Ectodermal cell (in vitro differentiated cells): ENCODE data around the gene NFATC1.

ENCODE experiments used
- H3K27ac ChIP-seq: 2 replicates; pipeline ENCODE4 v1.7.0; 2013; ENCODE audit warnings: mild to moderate bottlenecking, low read depth, low read length; ENCODE audit not compliant: insufficient read depth, poor library complexity, severe bottlenecking
- H3K27me3 ChIP-seq: 2 replicates; pipeline ENCODE4 v1.7.0; 2013; ENCODE audit warnings: mild to moderate bottlenecking, low read length; ENCODE audit not compliant: insufficient read depth, control insufficient read depth, poor library complexity, severe bottlenecking
- H3K36me3 ChIP-seq: one replicate; pipeline ENCODE4 v1.7.0; 2013; ENCODE audit warnings: low read length; ENCODE audit not compliant: control insufficient read depth, insufficient read depth
- H3K4me1 ChIP-seq: one replicate; pipeline ENCODE4 v1.7.0; 2013; ENCODE audit warnings: low read length; ENCODE audit not compliant: control insufficient read depth, insufficient read depth
- H3K4me3 ChIP-seq: 2 replicates; pipeline ENCODE4 v1.7.0; 2013; ENCODE audit warnings: low read depth, low read length, control low read depth; ENCODE audit not compliant: insufficient read depth
- H3K9me3 ChIP-seq: 2 replicates; pipeline ENCODE4 v1.7.0; 2013; ENCODE audit warnings: mild to moderate bottlenecking, low read length, moderate library complexity; ENCODE audit not compliant: control insufficient read depth
- WGBS, 2 experiments: methylation state at CpG; one replicate each; pipeline ENCODE4 v1.1.7; 2013; ENCODE audit warnings: missing lambda C conversion rate in 2 of 2; 5-methylcytosine and 5-hydroxymethylcytosine counted together

The NFATC1 gene

GRCh38 chr18:79365701-79366100, 30.0 kb upstream of the NFATC1 start:
- no peak overlapping the region for H3K4me3 ChIP-seq
- no peaks in the 10 kb centered on the region for H3K9me3 ChIP-seq
- no peaks in the 10 kb centered on the region for H3K27me3 ChIP-seq
- peaks cover 12% of the 10 kb centered on the region for H3K36me3 ChIP-seq
- no peaks in the 10 kb centered on the region for H3K4me1 ChIP-seq
- no peak overlapping the region for H3K27ac ChIP-seq
- WGBS, 2 experiments = 96% methylated on average over 13 of the region's 13 CpGs

GRCh38 chr18:79366177-79367094, 29.3 kb upstream of the NFATC1 start:
- Histone ChIP-seq H3K4me1 (no peaks in the 10 kb centered on the region), H3K27ac (no peak overlapping the region), H3K36me3 (peaks cover 9% of the 10 kb centered on the region), H3K9me3 (no peaks in the 10 kb centered on the region), H3K27me3 (no peaks in the 10 kb centered on the region), H3K4me3 (no peak overlapping the region)
- WGBS, 2 experiments = 89 to 90% methylated on average over 29 of the region's 29 CpGs

- Histone ChIP-seq H3K9me3 (no peaks in the 10 kb centered on the region), H3K4me3 (no peak overlapping the region), H3K27ac (no peak overlapping the region), H3K27me3 (no peaks in the 10 kb centered on the region), H3K4me1 (no peaks in the 10 kb centered on the region), H3K36me3 (peaks cover 5% of the 10 kb centered on the region)
- WGBS, 2 experiments = 95% methylated on average over 8 of the region's 8 CpGs
Observed at GRCh38 chr18:79367480-79367879, 28.2 kb upstream of the NFATC1 start.

GRCh38 chr18:79367989-79368388, 27.7 kb upstream of the NFATC1 start:
- no peak overlapping the region for H3K4me3 ChIP-seq
- H3K4me1 ChIP-seq = no peaks in the 10 kb centered on the region
- H3K27me3 ChIP-seq = no peaks in the 10 kb centered on the region
- no peaks in the 10 kb centered on the region for H3K9me3 ChIP-seq
- H3K27ac ChIP-seq = no peak overlapping the region
- WGBS, 2 experiments = 91 to 92% methylated on average over 18 of the region's 18 CpGs
- H3K36me3 ChIP-seq = peaks cover 5% of the 10 kb centered on the region

- Histone ChIP-seq H3K27ac (no peak overlapping the region), H3K4me1 (no peaks in the 10 kb centered on the region), H3K36me3 (no peaks in the 10 kb centered on the region), H3K9me3 (no peaks in the 10 kb centered on the region), H3K4me3 (no peak overlapping the region), H3K27me3 (no peaks in the 10 kb centered on the region)
- 92 to 94% methylated on average over 15 of the region's 15 CpGs for WGBS, 2 experiments
Observed at GRCh38 chr18:79368681-79369080, 27.0 kb upstream of the NFATC1 start.

GRCh38 chr18:79371561-79372121, 24.1 kb upstream of the NFATC1 start:
- Histone ChIP-seq H3K27ac (no peak overlapping the region), H3K4me1 (no peaks in the 10 kb centered on the region), H3K9me3 (no peaks in the 10 kb centered on the region), H3K36me3 (no peaks in the 10 kb centered on the region), H3K27me3 (no peaks in the 10 kb centered on the region), H3K4me3 (no peak overlapping the region)
- WGBS, 2 experiments = 90 to 91% methylated on average over 14 of the region's 14 CpGs

- Histone ChIP-seq H3K27ac (no peak overlapping the region), H3K4me3 (no peak overlapping the region), H3K36me3 (no peaks in the 10 kb centered on the region), H3K9me3 (no peaks in the 10 kb centered on the region), H3K27me3 (no peaks in the 10 kb centered on the region), H3K4me1 (no peaks in the 10 kb centered on the region)
- WGBS, 2 experiments = 94 to 96% methylated on average over 10 of the region's 10 CpGs
Observed at GRCh38 chr18:79372461-79372860, 23.3 kb upstream of the NFATC1 start.

- Histone ChIP-seq H3K36me3 (no peaks in the 10 kb centered on the region), H3K27me3 (no peaks in the 10 kb centered on the region), H3K27ac (no peak overlapping the region), H3K9me3 (no peaks in the 10 kb centered on the region), H3K4me3 (no peak overlapping the region), H3K4me1 (no peaks in the 10 kb centered on the region)
- 91 to 98% methylated on average over 2 of the region's 2 CpGs for WGBS, 2 experiments
Observed at GRCh38 chr18:79372991-79373390, 22.7 kb upstream of the NFATC1 start.

- Histone ChIP-seq H3K27ac (no peak overlapping the region), H3K4me1 (no peaks in the 10 kb centered on the region), H3K27me3 (no peaks in the 10 kb centered on the region), H3K9me3 (no peaks in the 10 kb centered on the region), H3K4me3 (no peak overlapping the region), H3K36me3 (no peaks in the 10 kb centered on the region)
- 96% methylated on average over 17 of the region's 17 CpGs for WGBS, 2 experiments
Observed at GRCh38 chr18:79373736-79374135, 22.0 kb upstream of the NFATC1 start.

GRCh38 chr18:79374408-79375171, 21.1 kb upstream of the NFATC1 start:
- Histone ChIP-seq H3K36me3 (no peaks in the 10 kb centered on the region), H3K4me3 (no peak overlapping the region), H3K27ac (no peak overlapping the region), H3K9me3 (no peaks in the 10 kb centered on the region), H3K4me1 (no peaks in the 10 kb centered on the region), H3K27me3 (no peaks in the 10 kb centered on the region)
- WGBS, 2 experiments = 96% methylated on average over 25 of the region's 32 CpGs
